ENCODE measurements around the gene OR1S2. TPM values are rescaled to one million over a fixed set of nuclear protein-coding genes. Genes with fewer than 3 reads are reported as not detected.

Gene OR1S2
- polyA plus RNA-seq, 1 donor from 2014 or later: not detected

DNA sequence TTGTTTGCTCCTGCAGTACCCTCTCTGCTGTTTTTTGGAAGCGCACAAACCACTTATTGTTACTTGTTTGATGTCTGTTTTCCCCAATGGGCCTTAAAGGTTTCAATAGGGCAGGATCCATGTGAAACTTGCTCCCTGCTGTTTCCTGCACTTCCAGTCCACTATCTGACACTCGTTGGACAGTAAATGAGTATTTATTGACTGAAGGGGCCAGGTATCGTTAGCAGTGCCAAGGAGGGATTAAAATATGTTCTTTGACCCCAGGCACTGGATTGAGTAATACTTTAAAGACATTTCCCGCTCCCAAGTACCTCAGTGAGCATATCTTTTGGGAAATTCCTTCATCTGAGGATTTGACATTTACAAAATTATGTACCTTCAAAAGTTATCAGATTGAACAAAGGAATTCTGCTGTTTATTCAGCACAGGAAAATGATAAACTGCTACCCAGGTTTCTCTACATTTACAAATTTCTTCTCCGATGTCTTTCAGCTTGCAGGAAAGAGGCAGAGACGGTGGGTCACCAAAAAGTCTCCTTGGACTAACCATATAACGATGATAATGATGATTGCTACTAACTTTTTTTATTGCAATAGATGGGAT is 38.3 kb downstream of the OR1S2 start:
- no peak overlapping the region for H3K27ac ChIP-seq (ENCODE audit: low read length)

GRCh38 chr11:58164990-58165389 is 39.0 kb downstream of the OR1S2 start:
- no peak overlapping the region for H3K4me3 ChIP-seq (ENCODE audit: low read length)
- no peaks in the 10 kb centered on the region for H3K36me3 ChIP-seq (ENCODE audit: insufficient read depth, low read length)
- H3K79me2 ChIP-seq (replicated peaks; ENCODE audit: insufficient read depth, low read length): no peaks in the 10 kb centered on the region
- H3F3A ChIP-seq (ENCODE audit: insufficient read depth, low read length, poor library complexity, severe bottlenecking): no peaks in the 10 kb centered on the region
- H2AFZ ChIP-seq (ENCODE audit: low read depth, low read length): no peak overlapping the region
- TF ChIP-seq TAF1 (IDR thresholded peaks at IDR 0.05; ENCODE audit: low read depth) (no peak), MXI1 (conservative IDR thresholded peaks at IDR 0.05; ENCODE audit: poor library complexity, severe bottlenecking) (no peak), EZH2 (IDR thresholded peaks at IDR 0.05; ENCODE audit: borderline replicate concordance, insufficient read depth, low read length, poor library complexity, severe bottlenecking) (no peak), SMC3 (conservative IDR thresholded peaks at IDR 0.05; ENCODE audit: poor library complexity) (no peak), POLR2AphosphoS5 (IDR thresholded peaks at IDR 0.05) (no peak), EP300 (conservative IDR thresholded peaks at IDR 0.05; ENCODE audit: poor library complexity, severe bottlenecking) (no peak), RAD21 (conservative IDR thresholded peaks at IDR 0.05) (no peak)
- TF ChIP-seq, protein P1, sequence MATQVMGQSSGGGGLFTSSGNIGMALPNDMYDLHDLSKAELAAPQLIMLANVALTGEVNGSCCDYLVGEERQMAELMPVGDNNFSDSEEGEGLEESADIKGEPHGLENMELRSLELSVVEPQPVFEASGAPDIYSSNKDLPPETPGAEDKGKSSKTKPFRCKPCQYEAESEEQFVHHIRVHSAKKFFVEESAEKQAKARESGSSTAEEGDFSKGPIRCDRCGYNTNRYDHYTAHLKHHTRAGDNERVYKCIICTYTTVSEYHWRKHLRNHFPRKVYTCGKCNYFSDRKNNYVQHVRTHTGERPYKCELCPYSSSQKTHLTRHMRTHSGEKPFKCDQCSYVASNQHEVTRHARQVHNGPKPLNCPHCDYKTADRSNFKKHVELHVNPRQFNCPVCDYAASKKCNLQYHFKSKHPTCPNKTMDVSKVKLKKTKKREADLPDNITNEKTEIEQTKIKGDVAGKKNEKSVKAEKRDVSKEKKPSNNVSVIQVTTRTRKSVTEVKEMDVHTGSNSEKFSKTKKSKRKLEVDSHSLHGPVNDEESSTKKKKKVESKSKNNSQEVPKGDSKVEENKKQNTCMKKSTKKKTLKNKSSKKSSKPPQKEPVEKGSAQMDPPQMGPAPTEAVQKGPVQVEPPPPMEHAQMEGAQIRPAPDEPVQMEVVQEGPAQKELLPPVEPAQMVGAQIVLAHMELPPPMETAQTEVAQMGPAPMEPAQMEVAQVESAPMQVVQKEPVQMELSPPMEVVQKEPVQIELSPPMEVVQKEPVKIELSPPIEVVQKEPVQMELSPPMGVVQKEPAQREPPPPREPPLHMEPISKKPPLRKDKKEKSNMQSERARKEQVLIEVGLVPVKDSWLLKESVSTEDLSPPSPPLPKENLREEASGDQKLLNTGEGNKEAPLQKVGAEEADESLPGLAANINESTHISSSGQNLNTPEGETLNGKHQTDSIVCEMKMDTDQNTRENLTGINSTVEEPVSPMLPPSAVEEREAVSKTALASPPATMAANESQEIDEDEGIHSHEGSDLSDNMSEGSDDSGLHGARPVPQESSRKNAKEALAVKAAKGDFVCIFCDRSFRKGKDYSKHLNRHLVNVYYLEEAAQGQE (IDR thresholded peaks at IDR 0.05; ENCODE audit: borderline replicate concordance): no peak
- TF ChIP-seq, protein P2, sequence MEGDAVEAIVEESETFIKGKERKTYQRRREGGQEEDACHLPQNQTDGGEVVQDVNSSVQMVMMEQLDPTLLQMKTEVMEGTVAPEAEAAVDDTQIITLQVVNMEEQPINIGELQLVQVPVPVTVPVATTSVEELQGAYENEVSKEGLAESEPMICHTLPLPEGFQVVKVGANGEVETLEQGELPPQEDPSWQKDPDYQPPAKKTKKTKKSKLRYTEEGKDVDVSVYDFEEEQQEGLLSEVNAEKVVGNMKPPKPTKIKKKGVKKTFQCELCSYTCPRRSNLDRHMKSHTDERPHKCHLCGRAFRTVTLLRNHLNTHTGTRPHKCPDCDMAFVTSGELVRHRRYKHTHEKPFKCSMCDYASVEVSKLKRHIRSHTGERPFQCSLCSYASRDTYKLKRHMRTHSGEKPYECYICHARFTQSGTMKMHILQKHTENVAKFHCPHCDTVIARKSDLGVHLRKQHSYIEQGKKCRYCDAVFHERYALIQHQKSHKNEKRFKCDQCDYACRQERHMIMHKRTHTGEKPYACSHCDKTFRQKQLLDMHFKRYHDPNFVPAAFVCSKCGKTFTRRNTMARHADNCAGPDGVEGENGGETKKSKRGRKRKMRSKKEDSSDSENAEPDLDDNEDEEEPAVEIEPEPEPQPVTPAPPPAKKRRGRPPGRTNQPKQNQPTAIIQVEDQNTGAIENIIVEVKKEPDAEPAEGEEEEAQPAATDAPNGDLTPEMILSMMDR (IDR thresholded peaks at IDR 0.05; ENCODE audit: poor library complexity, severe bottlenecking): no peak
- H3K9me2 ChIP-seq (ENCODE audit: insufficient read depth, low read length): no peaks in the 10 kb centered on the region
- H3K4me2 ChIP-seq (ENCODE audit: low read length): no peak overlapping the region
- no peaks in the 10 kb centered on the region for H4K20me1 ChIP-seq (ENCODE audit: insufficient read depth)
- H3K9ac ChIP-seq (ENCODE audit: low read length): no peak overlapping the region
- H3K9me3 ChIP-seq (ENCODE audit: low read length): no peaks in the 10 kb centered on the region
- H3K27me3 ChIP-seq (ENCODE audit: insufficient read depth, low read depth, low read length): no peaks in the 10 kb centered on the region
- H3K27ac ChIP-seq (ENCODE audit: low read length): no peak overlapping the region

More for the DNA sequence above, 38.3 kb downstream of the OR1S2 start:
- Histone ChIP-seq H3K79me2 (replicated peaks; ENCODE audit: insufficient read depth, low read length) (no peaks in the 10 kb centered on the region), H3K4me3 (ENCODE audit: low read length) (no peak overlapping the region), H4K20me1 (ENCODE audit: insufficient read depth) (no peaks in the 10 kb centered on the region), H3F3A (ENCODE audit: insufficient read depth, low read length, poor library complexity, severe bottlenecking) (no peaks in the 10 kb centered on the region), H3K4me2 (ENCODE audit: low read length) (no peak overlapping the region), H3K36me3 (ENCODE audit: insufficient read depth, low read length) (no peaks in the 10 kb centered on the region), H3K27me3 (ENCODE audit: insufficient read depth, low read depth, low read length) (no peaks in the 10 kb centered on the region), H2AFZ (ENCODE audit: low read depth, low read length) (no peak overlapping the region), H3K9ac (ENCODE audit: low read length) (no peak overlapping the region), H3K9me2 (ENCODE audit: insufficient read depth, low read length) (no peaks in the 10 kb centered on the region), H3K9me3 (ENCODE audit: low read length) (no peaks in the 10 kb centered on the region)
- TF ChIP-seq MXI1 (conservative IDR thresholded peaks at IDR 0.05; ENCODE audit: poor library complexity, severe bottlenecking) (no peak), EP300 (conservative IDR thresholded peaks at IDR 0.05; ENCODE audit: poor library complexity, severe bottlenecking) (no peak), RAD21 (conservative IDR thresholded peaks at IDR 0.05) (no peak), EZH2 (IDR thresholded peaks at IDR 0.05; ENCODE audit: borderline replicate concordance, insufficient read depth, low read length, poor library complexity, severe bottlenecking) (no peak), SMC3 (conservative IDR thresholded peaks at IDR 0.05; ENCODE audit: poor library complexity) (no peak), TAF1 (IDR thresholded peaks at IDR 0.05; ENCODE audit: low read depth) (no peak)
- TF ChIP-seq, protein P1 (IDR thresholded peaks at IDR 0.05; ENCODE audit: borderline replicate concordance): no peak
- TF ChIP-seq, protein P2 (IDR thresholded peaks at IDR 0.05; ENCODE audit: poor library complexity, severe bottlenecking): no peak
